GM12892 (cell line): ENCODE data around the gene ANKRD63.

ENCODE experiments used
- DNase-seq: peaks from one replicate; pipeline ENCODE4 v3.0.0; 2011; ENCODE audit not compliant: insufficient read length
- FAIRE-seq: peaks from 2 replicates; lab custom pipeline; 2011; peaks lifted over from hg19 to GRCh38; lab: Jason Lieb, UNC
- POLR2A ChIP-seq: IDR thresholded peaks from 2 replicates; pipeline ENCODE4 v1.6.1; 2011; ENCODE audit warnings: low read depth, low read length, control low read depth
- POLR2AphosphoS5 ChIP-seq: IDR thresholded peaks from 2 replicates; pipeline ENCODE4 v1.6.1; 2011; ENCODE audit warnings: low read depth, low read length, control low read depth
- TAF1 ChIP-seq: IDR thresholded peaks from 2 replicates; pipeline ENCODE4 v1.6.1; 2011; ENCODE audit warnings: low read depth, mild to moderate bottlenecking, control low read depth, low read length, borderline replicate concordance

The ANKRD63 gene

GRCh38 chr15:40241269-40242212, 41.3 kb downstream of the ANKRD63 start:
- FAIRE-seq, result no peak

GRCh38 chr15:40240619-40241221, 42.1 kb downstream of the ANKRD63 start:
- DNase-seq (no peak), FAIRE-seq (no peak)
- TF ChIP-seq TAF1 (no peak), POLR2A (no peak), POLR2AphosphoS5 (no peak)

More at GRCh38 chr15:40241269-40242212, 41.3 kb downstream of the ANKRD63 start:
- DNase-seq, result no peak
- no peak for TF ChIP-seq POLR2A
- no peak for TF ChIP-seq POLR2AphosphoS5
- TF ChIP-seq TAF1, result no peak

- TF ChIP-seq TAF1 (no peak), POLR2AphosphoS5 (no peak), POLR2A (no peak)
- no peak for FAIRE-seq
- no peak for DNase-seq
Observed at GRCh38 chr15:40239693-40240618, 42.9 kb downstream of the ANKRD63 start.

GRCh38 chr15:40239404-40239692, 43.5 kb downstream of the ANKRD63 start:
- FAIRE-seq (no peak), DNase-seq (no peak)
- TF ChIP-seq POLR2AphosphoS5 (no peak), POLR2A (no peak), TAF1 (no peak)

GRCh38 chr15:40238532-40239403, 44.1 kb downstream of the ANKRD63 start, which contains the start of gene PAK6:
TSS of gene PAK6 (plus strand) at chr15:40239063. CDS start at chr15:40264786, 25,723 bp downstream.
- DNase-seq (no peak), FAIRE-seq (no peak)
- TF ChIP-seq TAF1 (no peak), POLR2A (no peak), POLR2AphosphoS5 (no peak)

GRCh38 chr15:40235201-40235885, 47.5 kb downstream of the ANKRD63 start:
- FAIRE-seq, result no peak
- no peak for DNase-seq
- no peak for TF ChIP-seq POLR2AphosphoS5
- no peak for TF ChIP-seq TAF1
- no peak for TF ChIP-seq POLR2A

- DNase-seq (no peak), FAIRE-seq (no peak)
- no peak for TF ChIP-seq POLR2AphosphoS5
- no peak for TF ChIP-seq POLR2A
- no peak for TF ChIP-seq TAF1
Observed at GRCh38 chr15:40234783-40235182, 48.1 kb downstream of the ANKRD63 start.

- TF ChIP-seq POLR2A (no peak), TAF1 (no peak), POLR2AphosphoS5 (no peak)
- DNase-seq, result no peak
- no peak for FAIRE-seq
Observed at GRCh38 chr15:40233727-40234577, 48.9 kb downstream of the ANKRD63 start.

GRCh38 chr15:40232625-40233070, 50.2 kb downstream of the ANKRD63 start:
- no peak for TF ChIP-seq TAF1
- TF ChIP-seq POLR2AphosphoS5, result no peak
- no peak for TF ChIP-seq POLR2A
- DNase-seq (no peak), FAIRE-seq (no peak)
